Hepatocyte (in vitro differentiated cells): ENCODE measurements around the gene MAPK13.

Source experiments
- CTCF ChIP-seq: fragments of 200-600 bp; sonication (generic); IDR thresholded peaks from 2 replicates; pipeline ENCODE4 v1.5.1; 2016; ENCODE audit warnings: antibody characterized with exemption, mild to moderate bottlenecking; ENCODE audit not compliant: poor library complexity
- EZH2phosphoT487 ChIP-seq: fragments of 200-600 bp; sonication (generic); IDR thresholded peaks from one replicate; pipeline ENCODE4 v1.6.1; 2018; ENCODE audit warnings: antibody characterized with exemption, mild to moderate bottlenecking, low read depth, moderate library complexity; ENCODE audit not compliant: unreplicated experiment, severe bottlenecking

GRCh38 chr6:36121787-36122494 is 8.4 kb upstream of the MAPK13 start:
- TF ChIP-seq EZH2phosphoT487, result no peak
- no peak for TF ChIP-seq CTCF
